ELF-1 (cell line): ENCODE results near the gene MYMK.

Source experiments
- DNase-seq: peaks from one replicate; pipeline ENCODE4 v3.0.0-alpha.2; 2016; ENCODE audit warnings: low read depth, low spot score

Gene MYMK

DNA sequence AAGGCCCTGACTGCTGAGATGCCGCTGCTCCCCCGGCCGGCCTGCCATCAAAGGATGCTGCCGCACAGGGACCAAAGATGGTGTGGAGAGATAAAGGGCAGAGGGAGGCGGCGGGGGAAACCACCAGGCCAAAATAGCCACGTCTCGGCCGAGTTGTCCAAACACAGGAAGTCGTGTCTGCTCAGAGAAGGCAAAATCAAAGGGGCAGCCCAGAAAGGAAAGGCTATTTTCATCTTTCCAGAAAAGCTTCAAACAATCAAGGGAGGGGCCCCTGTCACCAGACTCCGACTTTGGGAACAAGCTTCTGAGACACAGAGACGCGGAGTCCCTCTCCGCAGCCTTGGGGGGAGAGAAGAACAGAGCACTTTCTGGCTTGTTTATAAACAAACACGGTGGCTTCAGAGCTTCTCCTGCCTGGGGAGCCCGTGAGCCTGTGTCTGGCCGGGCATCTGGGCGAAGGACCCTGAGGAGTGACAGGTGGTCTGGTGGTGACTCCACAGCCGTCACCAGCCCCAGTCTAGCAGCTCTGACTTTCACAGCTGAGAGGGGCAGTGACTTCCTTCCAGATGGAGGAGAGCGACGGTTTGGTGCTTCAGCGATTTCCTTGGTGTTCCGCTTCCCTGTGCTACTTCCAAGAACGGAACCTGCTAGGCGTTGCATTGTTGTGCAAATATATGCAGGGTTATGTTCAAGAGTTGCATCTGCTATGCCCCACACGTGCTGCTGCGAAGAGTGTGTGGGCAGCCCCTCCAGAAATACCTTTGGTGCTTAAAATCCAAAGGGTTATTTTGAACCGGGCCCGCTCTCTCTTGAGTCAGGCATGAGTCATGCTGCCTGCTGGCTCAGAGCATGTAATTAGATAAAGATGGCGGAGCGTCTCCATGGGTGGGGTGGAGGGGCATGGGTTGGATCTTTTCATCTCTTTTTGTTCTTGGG is 33.7 kb upstream of the MYMK start:
- DNase-seq = peak; percentile 93

DNA sequence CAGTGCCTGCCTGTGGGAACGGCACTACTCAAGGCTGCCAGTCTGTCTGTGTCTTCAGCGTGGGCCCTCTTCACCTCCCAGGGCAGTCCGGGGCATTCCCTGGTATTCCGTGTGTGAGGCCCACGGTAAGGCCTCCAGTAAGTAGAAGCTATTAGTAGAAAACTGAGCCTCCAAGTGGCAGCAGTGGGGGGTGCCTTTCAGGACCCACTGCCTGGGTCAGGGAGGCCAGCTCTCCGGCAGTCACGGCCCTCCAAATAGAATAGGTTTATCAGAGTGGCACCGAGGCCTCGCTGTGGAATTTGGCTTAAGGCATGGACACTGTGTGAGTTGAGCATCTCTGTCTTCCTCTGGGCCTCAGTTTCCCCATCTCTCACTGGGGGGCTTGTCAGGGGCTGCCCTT is 32.8 kb upstream of the MYMK start:
- DNase-seq = peak; percentile 37

DNA sequence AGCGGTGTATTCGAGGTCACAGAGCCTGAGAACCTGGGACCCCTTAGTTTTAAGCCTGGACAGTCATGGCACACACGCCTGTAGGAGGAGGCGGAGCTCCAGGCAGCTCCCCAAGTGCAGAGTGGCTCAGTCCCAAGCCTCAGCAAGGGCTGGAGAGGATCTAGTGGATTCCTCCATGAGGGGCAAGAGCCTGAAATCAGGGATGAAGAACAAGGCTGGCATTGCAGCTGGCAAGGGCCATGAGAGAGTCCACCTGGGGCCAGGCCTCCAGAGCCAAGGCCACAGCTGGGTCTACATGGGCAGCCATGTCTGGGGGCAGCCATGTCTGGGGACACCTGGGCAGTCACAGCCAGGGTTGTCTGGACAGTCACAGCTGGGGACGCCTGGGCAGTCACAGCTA is 31.6 kb upstream of the MYMK start:
- DNase-seq = no peak

DNA sequence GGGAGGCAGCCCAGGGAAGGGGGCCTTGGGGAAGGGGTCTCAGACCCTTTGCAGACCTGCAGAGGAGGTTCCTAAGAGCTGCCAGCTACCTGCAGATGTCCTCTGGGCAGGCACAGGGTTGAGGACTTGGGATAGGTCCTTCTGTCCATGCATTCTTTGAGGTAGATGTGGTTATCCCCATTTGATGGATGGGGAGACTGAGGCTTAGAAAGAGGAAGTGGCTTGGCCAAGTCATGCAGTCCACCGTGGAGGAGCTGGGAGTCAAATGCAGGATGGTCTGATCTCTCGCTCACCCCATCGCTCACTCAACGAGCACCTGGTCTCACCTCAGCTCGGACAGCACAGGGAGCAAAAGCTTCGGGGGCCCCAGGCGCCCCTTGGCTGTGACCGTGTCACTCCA is 30.0 kb upstream of the MYMK start:
- no peak for DNase-seq

DNA sequence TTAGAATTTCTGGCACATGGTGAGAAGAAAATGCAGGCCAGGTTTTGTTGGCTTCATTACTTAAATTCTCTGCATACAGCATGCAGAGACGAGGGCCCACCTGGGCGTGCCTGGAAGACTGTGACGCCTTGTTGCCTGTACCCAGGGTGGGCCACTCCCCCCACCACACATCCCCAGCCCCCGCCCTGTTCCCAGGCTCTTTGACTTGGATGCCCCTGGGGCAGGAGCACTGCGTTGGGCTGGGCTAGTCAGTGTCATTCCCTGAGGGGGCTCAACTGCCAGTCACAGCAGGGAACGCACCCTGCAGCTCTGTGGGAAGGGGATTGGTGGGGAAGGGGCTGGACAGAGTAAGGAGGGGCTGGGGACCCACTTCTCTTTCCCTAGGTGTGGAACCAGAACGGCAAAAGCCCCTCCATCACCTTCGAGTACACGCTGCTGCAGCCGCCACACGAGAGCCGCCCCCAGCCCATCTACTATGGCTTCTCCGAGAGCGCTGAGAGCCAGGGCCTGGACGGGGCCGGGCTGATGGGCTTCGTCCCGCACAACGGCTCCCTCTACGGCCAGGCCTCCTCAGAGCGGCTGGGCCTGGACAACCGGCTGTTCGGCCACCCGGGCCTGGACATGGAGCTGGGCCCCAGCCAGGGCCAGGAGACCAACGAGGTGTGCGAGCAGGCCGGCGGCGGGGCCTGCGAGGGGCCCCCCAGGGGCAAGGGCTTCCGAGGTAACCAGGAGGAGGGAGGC is 29.4 kb upstream of the MYMK start:
- peak; percentile 89 for DNase-seq

DNA sequence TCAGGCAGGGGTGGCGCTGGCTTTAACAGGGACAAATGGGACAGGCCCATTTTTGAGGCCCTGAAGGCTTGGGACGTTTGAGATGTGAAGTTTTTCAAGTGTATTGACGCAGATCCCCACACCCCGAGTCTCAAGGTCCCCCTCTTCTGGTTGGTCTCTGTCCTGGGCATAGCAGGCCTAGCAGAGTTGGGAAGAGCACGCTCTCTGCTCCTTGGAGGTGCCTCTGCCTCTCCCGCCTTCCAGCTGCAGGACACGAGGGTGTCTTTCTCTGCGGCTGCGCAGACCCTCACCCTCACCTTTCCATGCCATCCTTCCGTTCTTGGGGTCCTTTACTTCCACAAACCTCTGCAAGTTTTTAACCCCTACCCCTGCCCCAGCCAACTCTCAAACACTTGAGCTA is 28.4 kb upstream of the MYMK start:
- DNase-seq = no peak

DNA sequence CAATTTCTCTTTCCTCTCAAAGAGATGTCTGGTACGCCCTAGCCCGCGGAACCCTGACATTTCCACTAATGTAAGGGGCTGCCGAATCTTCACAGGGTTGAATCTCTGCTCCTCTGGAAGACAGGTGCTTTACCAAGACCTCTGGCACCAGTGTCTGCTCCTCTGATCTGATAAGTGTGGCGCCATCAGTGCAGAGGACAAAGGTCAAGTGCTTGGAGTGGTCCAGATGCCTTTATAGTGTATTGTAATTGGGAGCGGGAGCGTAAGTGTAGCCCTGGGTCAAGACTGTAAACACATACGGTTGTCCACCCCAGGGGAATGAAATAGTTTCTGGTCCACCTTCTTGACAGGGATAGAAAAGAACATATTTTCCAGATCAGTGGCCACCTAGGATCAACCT is 27.5 kb upstream of the MYMK start:
- DNase-seq = peak; percentile 43

DNA sequence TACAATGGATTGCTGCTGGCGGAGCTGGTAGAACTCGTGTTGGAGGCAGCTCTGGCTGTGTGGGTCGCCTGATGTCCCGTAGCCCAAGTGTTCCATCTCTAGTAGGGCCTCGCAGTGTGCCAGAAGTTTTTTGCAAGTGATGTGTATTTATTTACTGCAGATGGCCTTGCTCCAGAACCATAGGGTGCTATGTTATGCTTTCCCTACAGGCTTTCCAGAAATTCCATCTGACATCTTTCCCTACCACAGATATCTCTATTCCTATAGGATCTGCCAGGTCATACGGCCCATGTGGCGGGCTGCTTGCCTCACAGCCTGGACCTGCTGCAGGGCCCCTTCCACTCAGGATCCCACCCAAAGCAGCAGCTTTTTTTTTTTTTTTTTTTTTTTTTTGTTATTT is 26.7 kb upstream of the MYMK start:
- no peak for DNase-seq

DNA sequence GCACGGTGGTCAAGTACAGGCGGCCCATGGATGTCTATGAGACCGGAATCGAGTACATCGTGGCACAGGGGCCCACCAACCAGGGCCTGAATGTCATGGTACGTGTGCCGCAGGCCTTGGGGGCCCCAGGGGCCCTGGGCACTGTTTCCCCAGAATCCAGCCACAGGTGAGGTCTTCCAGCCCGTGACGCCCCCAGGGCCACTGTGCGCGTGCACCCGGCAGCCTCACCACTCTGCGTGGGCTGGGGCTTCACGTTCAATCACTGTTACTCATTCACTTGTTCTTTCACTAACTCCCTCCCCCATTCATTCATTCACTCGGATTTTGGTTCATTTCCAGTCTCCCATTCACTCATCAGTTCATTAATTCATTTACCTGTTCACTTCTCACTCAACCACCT is 22.4 kb upstream of the MYMK start:
- DNase-seq = no peak

DNA sequence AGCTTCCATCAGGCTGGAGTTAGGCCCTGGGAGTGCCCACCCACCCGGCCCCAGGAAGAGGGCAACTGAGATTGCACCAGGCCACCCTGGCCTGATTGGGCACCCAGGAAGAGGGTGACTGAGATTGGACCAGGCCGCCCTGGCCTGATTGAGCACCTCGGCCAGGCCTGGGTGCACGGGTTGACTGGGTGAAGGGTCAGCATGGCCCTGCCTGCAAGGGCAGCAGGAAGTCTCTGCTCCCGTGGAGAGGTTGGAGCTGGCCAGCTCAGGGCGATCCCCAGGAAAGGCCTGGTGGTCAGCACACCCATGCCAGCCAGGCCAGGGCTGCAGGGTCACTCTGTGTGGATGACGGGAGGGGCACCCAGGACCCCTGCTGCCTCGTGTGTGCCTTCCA is 21.5 kb upstream of the MYMK start:
- no peak for DNase-seq

DNA sequence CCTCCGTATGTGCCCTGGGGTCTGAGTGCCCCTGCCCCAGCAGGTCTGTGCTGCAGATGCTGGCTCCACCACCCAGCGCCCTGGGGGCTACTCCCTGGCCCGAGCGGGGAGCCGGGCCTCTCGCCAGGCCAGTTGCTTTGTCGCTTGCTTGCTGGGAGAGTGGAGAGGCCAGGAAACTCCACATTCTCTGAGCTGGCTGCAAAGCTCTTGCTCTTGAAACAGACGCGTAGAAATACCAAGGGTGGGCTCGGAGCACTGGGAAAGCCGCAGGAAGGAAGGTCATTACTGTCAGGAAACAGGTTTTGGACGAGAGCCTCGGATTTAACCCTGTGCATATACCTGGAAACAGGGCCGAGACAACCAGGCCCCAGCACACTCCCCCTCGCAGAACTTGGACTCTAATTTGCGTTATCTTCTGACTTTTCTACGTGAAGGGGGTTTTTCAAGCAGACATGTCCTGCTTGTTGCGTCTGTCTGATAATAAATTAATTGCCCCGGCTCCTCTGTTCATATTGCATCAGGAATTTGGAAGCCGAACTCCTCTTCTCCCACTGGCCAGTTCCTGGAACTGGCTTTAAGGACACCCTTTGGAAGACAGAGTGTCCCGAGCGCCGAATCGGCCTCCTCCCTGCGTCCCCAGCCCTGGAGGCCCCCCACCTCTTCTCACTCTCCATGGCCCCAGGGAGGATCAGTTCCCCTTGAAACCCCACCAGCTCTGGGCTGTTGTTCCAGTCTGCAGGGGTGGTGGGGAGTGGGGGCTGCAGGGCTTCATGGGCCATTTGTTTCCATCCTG is 20.9 kb upstream of the MYMK start:
- peak; percentile 58 for DNase-seq

DNA sequence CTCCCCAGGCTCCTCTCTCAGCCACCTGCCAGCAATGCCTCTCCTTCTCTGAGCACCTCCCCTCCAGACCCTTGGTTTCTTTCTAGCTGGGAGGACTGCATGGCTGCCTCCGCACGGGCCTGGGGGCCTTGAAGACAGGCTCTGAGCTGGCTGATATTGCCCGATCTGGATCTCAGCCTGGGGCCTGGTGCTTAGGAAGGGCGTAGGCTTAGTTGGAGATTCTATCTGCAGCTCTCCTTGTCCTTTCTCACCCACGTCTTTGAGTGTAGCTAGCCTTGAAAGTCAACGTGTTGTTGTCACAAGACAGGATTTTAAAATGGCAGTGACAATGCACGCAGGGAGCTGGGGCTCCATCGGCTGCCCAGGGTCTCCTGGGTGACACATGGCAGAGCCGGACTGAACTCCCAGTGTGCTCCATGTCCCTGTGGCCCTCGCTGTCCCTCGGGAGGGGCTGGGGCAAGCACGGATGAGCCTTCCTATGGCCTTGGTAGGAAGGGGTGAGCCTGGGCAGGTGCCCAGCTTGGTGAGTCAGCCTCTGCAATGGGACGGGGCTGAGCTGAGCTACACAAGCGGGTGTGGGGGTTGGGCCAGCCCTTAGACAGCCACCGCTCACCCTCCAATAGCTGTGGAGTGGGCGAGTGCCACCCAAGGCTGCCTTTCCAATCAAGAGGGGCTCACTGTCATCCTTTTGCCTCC is 19.2 kb upstream of the MYMK start:
- peak; percentile 14 for DNase-seq

DNA sequence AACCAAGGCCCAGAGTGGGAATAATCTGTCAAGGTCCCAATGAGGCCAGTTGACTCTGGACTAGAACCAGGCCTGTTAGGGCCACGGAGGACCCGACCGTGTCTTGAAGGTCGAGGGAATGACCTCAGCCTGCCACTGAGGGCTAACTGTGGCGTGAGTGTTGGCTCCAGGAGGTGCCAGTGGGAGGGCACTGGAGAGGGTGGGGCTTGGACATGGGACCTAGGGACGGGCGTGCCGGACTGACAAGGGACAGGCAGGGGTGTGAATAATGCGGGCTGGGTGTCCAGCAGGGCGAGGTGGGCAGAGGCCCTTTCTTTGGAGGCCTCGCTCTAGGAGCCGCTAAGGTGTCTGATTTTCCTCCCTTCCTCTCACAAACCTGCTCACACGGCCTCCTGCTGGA is 17.2 kb upstream of the MYMK start:
- DNase-seq = no peak

DNA sequence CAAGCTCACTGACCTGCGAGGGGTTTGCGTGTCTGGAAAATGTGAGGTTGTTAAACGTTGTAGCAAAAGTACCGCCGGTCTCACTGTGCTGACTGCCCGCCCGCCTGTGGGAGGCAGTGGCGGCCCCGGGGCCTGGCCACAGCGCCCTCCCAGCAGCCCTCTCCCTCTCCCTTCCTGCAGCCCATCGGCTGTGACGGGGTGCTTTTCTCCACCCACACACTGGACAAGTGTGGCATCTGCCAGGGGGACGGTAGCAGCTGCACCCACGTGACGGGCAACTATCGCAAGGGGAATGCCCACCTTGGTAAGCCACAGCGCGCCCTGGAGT is 15.9 kb upstream of the MYMK start:
- peak; percentile 49 for DNase-seq

DNA sequence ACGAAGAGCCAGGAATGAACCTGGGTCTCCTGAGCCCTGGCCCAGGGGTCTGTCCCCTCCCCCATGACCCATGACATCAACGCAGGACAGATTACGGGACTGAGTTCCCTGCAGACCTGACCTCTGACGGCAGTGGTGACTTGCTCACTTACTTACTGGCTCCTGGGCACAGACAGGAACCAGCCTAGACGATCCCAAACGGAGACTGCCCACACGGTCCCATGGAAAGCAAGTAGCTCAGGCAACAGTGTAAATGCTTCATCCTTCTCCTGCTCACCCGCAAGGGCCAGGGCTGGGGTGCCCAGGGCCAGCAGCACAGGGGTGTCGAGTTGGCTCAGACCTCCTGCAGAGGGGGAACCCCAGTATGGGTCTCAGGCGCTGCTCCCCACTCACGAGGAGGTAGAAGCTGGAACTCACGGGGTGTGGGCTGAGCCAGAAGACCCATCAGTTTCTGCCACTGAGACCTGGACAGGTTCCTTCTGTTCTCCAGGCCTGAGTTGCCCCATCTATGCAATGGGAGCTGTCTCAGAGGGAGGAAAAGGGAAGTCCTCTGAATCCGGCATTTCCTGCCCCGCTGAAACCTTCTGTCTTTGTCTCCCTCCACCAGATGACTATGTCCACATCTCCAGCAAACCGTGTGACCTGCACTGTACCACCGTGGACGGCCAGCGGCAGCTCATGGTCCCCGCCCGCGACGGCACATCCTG is 15.4 kb upstream of the MYMK start:
- no peak for DNase-seq

DNA sequence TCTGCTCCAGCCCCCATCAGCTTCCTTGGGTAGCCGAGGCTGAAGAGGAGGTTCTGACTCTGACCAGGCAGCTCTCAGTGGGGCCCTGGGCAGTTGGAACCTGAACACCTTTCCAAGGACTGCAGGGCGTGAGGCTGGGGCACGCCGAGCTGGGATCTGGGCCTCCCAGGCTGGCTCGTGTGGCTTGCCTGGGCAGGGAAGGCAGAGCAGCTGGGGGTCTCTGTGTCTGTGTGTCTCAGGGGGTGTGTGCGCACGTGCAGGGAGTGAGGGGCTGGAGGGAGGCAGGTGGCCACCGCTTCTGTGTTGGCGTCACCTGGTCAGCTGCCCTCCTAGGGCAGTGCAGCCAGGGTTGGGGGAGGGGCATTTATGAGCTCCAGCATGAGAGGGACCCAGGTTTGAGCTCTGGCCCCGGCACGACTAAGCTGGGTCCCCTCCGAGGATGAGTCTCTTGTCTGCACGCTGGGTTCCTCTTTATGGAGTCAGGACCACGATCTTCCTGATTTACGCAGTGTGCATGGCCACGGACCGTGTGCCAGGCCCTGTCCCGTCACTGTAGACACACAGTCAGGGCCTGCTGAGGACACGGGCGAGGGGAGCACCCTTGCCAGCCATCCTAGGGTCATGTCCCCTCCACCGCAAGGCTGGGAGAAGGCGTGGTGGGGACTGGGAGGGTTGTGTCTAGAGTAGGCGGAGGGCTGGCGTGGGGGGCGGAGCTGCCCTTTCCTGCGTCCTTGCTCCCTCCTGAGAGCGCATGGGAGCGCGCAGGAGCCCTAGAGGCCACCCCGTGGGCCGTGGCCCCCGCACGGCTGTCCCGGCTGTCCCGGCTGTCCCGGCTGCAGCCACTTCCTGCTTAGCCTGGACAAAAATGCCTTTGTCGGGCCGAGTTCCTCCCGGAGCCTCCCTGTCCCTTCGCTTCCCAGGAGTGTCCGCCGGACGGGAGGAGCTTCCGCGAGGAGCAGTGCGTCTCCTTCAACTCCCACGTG is 14.4 kb upstream of the MYMK start:
- peak; percentile 76 for DNase-seq

DNA sequence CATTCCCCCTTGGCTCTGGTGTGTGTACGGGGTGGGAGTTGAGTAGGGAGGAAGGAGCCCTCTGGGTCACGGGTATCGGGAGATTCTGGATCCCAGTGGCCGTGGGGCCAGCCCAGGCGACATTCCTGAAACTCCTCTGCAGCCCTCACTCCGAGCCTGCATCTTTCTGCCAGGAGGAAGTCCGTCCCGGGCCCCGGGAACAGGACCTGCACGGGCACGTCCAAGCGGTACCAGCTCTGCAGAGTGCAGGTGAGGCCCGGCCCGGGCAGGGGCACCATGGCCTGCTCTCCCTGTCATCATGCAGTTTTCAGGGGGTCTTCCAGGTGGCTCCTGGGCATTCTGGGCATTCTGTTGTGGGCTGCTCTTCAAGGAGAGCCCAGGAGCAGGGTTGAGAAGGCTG is 13.4 kb upstream of the MYMK start:
- DNase-seq = no peak

DNA sequence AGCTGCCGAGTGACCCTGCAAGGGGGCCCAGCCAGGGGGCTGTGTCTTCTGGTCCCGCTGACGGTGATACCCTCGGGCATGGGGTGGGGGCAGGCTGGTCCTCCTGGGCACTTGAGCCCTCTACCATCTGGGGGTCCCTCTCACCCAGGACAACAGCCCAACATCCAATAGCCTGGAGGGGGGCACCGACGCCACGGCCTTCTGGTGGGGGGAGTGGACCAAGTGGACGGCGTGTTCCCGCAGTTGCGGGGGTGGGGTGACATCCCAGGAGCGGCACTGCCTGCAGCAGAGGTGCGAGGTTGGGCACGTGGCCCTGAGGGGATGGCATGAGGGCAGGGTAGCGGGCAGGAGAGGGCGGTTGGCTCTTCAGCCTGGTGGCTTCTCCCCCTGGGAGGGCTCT is 12.5 kb upstream of the MYMK start:
- DNase-seq = no peak

DNA sequence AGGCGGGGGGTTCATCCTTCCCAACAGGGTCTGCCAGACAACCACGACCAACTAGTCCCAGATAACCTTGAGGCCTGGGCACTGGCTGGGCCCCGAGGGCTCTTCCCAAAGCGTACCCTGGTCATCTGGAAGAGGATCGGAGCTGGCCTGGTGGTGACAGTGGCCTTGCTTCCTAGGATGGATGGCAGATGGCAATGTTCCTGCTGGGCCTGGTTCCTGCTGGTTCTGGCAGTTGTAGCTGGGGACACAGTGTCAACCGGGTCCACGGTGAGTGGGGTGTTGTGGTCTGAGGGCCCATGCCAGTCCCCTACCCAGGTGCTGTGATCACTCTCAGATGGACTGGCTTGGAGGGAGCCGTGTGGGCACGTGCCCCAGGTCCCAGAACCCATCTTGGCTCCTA is 11.8 kb upstream of the MYMK start:
- DNase-seq = no peak

DNA sequence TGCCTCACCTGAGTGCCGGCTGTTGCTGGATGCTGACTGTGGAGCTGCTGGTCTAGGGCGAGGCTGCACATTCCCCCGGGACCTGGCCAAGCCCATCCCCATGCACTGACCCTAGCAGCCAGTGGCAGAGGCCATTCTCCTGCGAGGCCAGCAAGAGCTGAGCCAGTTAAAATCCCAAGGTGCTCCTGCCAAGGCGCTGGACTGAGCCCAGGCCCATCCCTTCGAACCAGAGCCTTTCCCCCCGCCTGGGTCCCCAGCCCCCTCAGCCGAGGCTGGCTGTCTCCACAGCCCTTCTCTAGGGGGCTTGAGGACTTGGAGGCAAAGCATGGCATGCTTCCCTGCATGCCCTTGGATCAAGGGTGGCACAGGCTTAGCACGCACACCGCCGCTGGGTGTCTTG is 11.3 kb upstream of the MYMK start:
- DNase-seq = no peak
